Liver (tissue), 9 donors: ENCODE data around the gene ZNF213. TPM values are rescaled to one million over a fixed set of nuclear protein-coding genes. Genes with fewer than 3 reads are reported as not detected.

Experiments
- DNase-seq: peaks from one replicate; pipeline ENCODE4 v3.0.0-alpha.2; 2017; ENCODE audit warnings: low spot score
- H3K27ac ChIP-seq, 2 donors: one replicate each; pipeline ENCODE4 v1.7.0; 2013; ENCODE audit warnings: inconsistent platforms in 2 of 2, low read length in 2 of 2, control low read depth in 1 of 2, low read depth in 1 of 2, mild to moderate bottlenecking in 1 of 2
- H3K27me3 ChIP-seq, 4 donors: one replicate each; pipeline versions ENCODE4 v1.6.1 to v1.7.0; 2013; ENCODE audit warnings: low read length in 3 of 4, inconsistent platforms in 1 of 4, mild to moderate bottlenecking in 1 of 4, moderate library complexity in 1 of 4; ENCODE audit not compliant: control insufficient read depth in 4 of 4, insufficient read depth in 4 of 4
- H3K36me3 ChIP-seq, 4 donors: one replicate each; pipeline versions ENCODE4 v1.6.1 to v1.7.0; 2013; ENCODE audit warnings: low read length in 3 of 4, mild to moderate bottlenecking in 3 of 4, low read depth in 1 of 4, moderate library complexity in 1 of 4; ENCODE audit not compliant: control insufficient read depth in 4 of 4, insufficient read depth in 3 of 4
- H3K4me1 ChIP-seq, 4 donors: one replicate each; pipeline versions ENCODE4 v1.6.1 to v1.7.0; 2013; ENCODE audit warnings: low read length in 3 of 4, mild to moderate bottlenecking in 3 of 4, moderate library complexity in 1 of 4; ENCODE audit not compliant: control insufficient read depth in 4 of 4, insufficient read depth in 4 of 4
- H3K4me3 ChIP-seq, 3 donors: one replicate each; pipeline versions ENCODE4 v1.6.1 to v1.7.0; 2013; ENCODE audit warnings: low read length in 3 of 3, control low read depth in 1 of 3, low read depth in 1 of 3, mild to moderate bottlenecking in 1 of 3
- H3K9ac ChIP-seq, 2 donors: one replicate each; pipeline ENCODE4 v1.7.0; 2013; ENCODE audit warnings: low read length in 2 of 2, mild to moderate bottlenecking in 2 of 2, moderate library complexity in 2 of 2, control low read depth in 1 of 2, low read depth in 1 of 2
- H3K9me3 ChIP-seq, 4 donors: one replicate each; pipeline versions ENCODE4 v1.6.1 to v1.7.0; 2013; ENCODE audit warnings: low read length in 3 of 4; ENCODE audit not compliant: control insufficient read depth in 4 of 4
- CTCF ChIP-seq: fragments of 150-350 bp; IDR thresholded peaks from 2 replicates; pipeline ENCODE4 v1.5.1; 2017; ENCODE audit warnings: improper control_type of control experiment, low read depth, low read length; ENCODE audit not compliant: missing input control
- GABPA ChIP-seq, 2 donors: IDR thresholded peaks in 1 of 2; conservative IDR thresholded peaks in 1 of 2; 2 replicates each; pipeline ENCODE4 v1.6.1; 2016; ENCODE audit warnings: antibody characterized with exemption in 2 of 2, mild to moderate bottlenecking in 1 of 2, moderate library complexity in 1 of 2
- HNF4A ChIP-seq, 2 donors: conservative IDR thresholded peaks; 2 replicates each; pipeline ENCODE4 v1.6.1; 2016; ENCODE audit warnings: antibody characterized with exemption in 2 of 2, mild to moderate bottlenecking in 2 of 2
- MAX ChIP-seq: IDR thresholded peaks from 2 replicates; pipeline ENCODE4 v1.6.1; 2016; ENCODE audit warnings: antibody characterized with exemption
- REST ChIP-seq: IDR thresholded peaks from 2 replicates; pipeline ENCODE4 v1.6.1; 2016; ENCODE audit warnings: antibody characterized with exemption, mild to moderate bottlenecking
- RXRA ChIP-seq, 2 donors: IDR thresholded peaks; 2 replicates each; pipeline ENCODE4 v1.6.1; 2017 to 2018; ENCODE audit warnings: antibody characterized with exemption in 2 of 2, mild to moderate bottlenecking in 1 of 2
- TAF1 ChIP-seq: conservative IDR thresholded peaks from 2 replicates; pipeline ENCODE4 v1.6.1; 2016; ENCODE audit warnings: antibody characterized with exemption, mild to moderate bottlenecking
- YY1 ChIP-seq: IDR thresholded peaks from 2 replicates; pipeline ENCODE4 v1.6.1; 2016; ENCODE audit warnings: antibody characterized with exemption, mild to moderate bottlenecking
- ZBTB33 ChIP-seq: IDR thresholded peaks from 2 replicates; pipeline ENCODE4 v1.6.1; 2016; ENCODE audit warnings: antibody characterized with exemption
- WGBS: extraction: QIAGEN DNeasy Blood & Tissue Kit; methylation state at CpG from one replicate; pipeline ENCODE4 v1.1.7; 2013; 5-methylcytosine and 5-hydroxymethylcytosine counted together
- polyA plus RNA-seq, 2 donors: library from polyadenylated mRNA; stranded (reverse) in 1 of 2; unstranded in 1 of 2; fragments of 200-250 nt in 1 of 2; fragments of >200 nt in 1 of 2; fragmentation: Nextera tagmentation in 1 of 2; extraction: Ambion mirVana in 1 of 2; gene quantifications; one replicate each; pipeline versions ENCODE4 v1.2.1 to v1.2.3, GENCODE V29; 2013 to 2015
- total RNA-seq, 2 donors: library from RNA; depleted of rRNA; stranded (reverse); fragments of >200 nt; gene quantifications; one replicate each; pipeline ENCODE4 v1.2.3, GENCODE V29; 2014
- donor health status: healthy.
- donor health status: healthy.
- donor health status: healthy.
- donor health status: healthy.
- donor health status: healthy.

Gene ZNF213
- total and polyA plus RNA-seq, 4 donors, result 0.56 to 4.5 (median 1.7) TPM

- TF ChIP-seq REST, result no peak
- TF ChIP-seq YY1, result no peak
- TF ChIP-seq MAX, result no peak
- no peak for TF ChIP-seq ZBTB33
- TF ChIP-seq CTCF, result no peak
- TF ChIP-seq RXRA (IDR thresholded peaks at IDR 0.05), result no peak
- DNase-seq, result no peak
- Histone ChIP-seq H3K27ac (no peak overlapping the region), H3K36me3 (peaks cover 0 to 34% (median 5%) of the 10 kb centered on the region in 4 donors), H3K27me3 (no peaks in the 10 kb centered on the region), H3K9me3 (no peaks in the 10 kb centered on the region), H3K4me1 (peaks cover 11 to 21% (median 18%) of the 10 kb centered on the region in 4 donors), H3K4me3 (no peak overlapping the region), H3K9ac (no peak overlapping the region)
- 93% methylated on average over 13 of the region's 13 CpGs for WGBS
These were observed 7.9 kb downstream of the ZNF213 start for GRCh38 chr16:3142770-3143169.

- peaks cover 0 to 29% (median 3%) of the 10 kb centered on the region in 4 donors for H3K36me3 ChIP-seq
- no peak overlapping the region for H3K9ac ChIP-seq
- 94% methylated on average over 11 of the region's 11 CpGs for whole genome bisulfite sequencing
- H3K27me3 ChIP-seq, result no peaks in the 10 kb centered on the region
- no peak overlapping the region for H3K4me3 ChIP-seq
- peak overlapping the region; percentile 67 to 68 for H3K27ac ChIP-seq
- no peaks in the 10 kb centered on the region for H3K9me3 ChIP-seq
- peaks cover 11 to 21% (median 18%) of the 10 kb centered on the region in 4 donors for H3K4me1 ChIP-seq
- no peak for DNase-seq
- TF ChIP-seq HNF4A (conservative IDR thresholded peaks at IDR 0.05) (no peak), GABPA (IDR thresholded peaks at IDR 0.05 in 1 of 2, conservative IDR thresholded peaks at IDR 0.05 in 1 of 2) (no peak), ZBTB33 (no peak), TAF1 (no peak)
These were observed 8.4 kb downstream of the ZNF213 start for GRCh38 chr16:3143189-3143588.
